Measurements from ENCODE around the gene STK33.

GRCh38 chr11:8624698-8625097 lies 30.7 kb upstream of the STK33 start:
- TF ChIP-seq GATA2 (IDR thresholded peaks at IDR 0.05; ENCODE audit: low read depth, low read length), result no peak
- TF ChIP-seq GATA3 (IDR thresholded peaks at IDR 0.05; ENCODE audit: low read depth, low read length), result no peak
